ENCODE results near the gene GAPDHS.

GAPDHS gene

DNA sequence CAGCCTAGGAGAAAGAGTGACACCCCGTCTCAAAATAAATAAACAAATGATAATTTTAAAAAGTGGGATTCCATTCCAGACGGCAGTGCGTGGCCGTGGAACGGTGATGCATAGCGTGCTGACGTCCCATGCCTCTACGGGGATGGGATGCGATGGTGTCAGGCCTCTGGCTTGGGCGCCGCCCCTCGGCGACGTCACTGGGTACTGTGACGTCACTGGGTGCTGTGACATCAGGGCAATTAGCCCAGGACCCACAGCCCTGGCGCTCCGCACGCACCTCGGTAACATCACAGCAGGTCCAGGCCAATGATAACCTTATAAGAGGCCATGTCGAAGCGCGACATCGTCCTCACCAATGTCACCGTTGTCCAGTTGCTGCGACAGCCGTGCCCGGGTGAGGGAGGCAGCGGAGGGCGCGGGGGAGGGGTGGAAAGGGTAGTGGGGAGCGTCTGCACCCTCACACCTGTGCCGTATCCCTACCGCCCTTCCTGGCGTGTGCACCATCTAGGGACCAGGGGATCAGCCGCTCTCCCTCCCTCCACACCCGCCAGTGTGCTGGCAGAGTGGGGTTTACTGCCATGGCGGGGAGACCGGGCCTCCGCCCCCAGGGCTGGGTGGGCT lies at the start of gene GAPDHS:
GAPDHS (plus strand) TSS at position 256 of the 621 bp plus-strand sequence; CDS start at position 328, 72 bp downstream.
- no peak for DNase-seq

DNA sequence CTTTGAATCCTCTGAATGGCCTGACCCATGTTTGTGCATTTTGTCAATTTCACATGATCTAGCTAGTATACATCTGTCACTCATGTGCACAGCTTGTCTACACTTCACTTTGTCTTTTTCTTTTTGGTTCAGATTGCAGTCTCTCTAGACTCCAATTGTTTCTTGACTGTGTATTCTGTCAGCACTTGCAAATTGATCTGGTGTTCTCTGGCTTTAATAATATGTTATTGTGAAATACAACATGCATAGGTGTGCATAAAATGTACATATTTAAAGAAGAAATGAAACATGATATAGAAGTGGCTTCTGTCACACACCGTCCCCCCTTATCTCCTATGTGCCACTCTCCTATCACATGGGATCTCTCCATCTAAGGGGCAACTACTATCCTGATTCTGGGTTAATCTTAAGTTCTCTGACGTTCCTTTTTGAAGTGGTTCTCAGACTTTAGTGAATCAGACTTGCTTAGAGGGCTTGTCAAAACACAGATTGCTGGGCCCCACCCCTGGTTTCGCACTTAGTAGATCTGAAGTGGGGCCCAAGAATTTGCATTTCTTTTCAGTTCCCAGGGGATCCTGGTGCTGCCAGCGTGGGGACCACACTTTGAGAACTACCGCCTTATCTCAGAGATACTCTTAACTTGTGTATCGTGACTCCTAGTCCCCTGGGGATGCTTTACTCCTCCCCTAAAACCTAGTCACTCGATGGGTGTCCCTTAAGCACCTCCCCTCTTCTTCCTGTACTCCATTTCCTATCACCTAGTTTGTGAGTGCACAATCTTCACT lies 48.8 kb upstream of the GAPDHS start:
- no peak for DNase-seq

GRCh38 chr19:35486268-35486708 lies 47.0 kb upstream of the GAPDHS start:
- DNase-seq = no peak

GRCh38 chr19:35487656-35488182 lies 45.5 kb upstream of the GAPDHS start:
- DNase-seq = no peak

- no peak for DNase-seq
Measured at GRCh38 chr19:35488677-35489076, 44.6 kb upstream of the GAPDHS start.

DNA sequence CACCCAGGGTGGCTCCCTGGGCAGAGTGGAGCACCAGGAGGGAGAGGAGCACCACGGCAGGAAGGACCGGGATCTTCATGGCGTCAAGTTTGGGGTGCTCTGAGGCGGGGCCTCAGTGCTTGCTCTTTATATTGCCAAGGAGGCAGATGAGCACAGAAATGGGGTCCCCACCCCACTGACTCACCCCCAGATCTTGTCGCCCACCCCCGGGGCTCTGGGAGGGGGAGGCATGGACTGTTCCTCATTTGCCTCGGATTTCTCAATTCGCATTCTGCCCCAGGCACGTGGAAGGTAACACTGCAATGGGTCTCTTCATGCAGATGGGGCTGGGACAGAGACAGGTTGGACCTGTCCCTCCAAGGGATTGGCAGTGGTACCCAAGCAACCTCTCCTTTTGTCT lies 42.9 kb upstream of the GAPDHS start, which contains the start of gene KRTDAP:
KRTDAP (minus strand) TSS at position 101 of the 400 bp plus-strand sequence; CDS start at position 79, 22 bp downstream.
- no peak for DNase-seq

- DNase-seq = no peak
Measured at GRCh38 chr19:35491836-35492360, 41.4 kb upstream of the GAPDHS start.

DNA sequence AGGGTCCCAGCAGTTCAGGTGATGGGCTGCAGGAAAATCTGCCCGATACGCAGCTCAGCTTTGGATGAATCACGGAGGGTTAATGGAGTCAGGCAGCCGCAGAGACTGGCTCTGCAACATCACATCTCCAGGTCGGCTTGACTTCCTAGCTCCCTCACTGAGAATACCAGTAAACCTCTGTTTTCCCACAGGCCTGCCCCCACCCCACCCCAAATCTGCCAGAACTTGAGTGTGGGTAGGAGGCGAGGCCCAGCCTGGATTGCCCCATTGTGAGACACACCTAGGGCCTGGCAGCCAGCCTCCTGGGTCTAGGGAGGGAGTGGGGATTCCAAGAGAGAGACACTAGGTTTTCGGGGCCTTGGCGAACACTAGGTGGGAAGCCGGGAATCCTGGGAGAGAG lies 39.3 kb upstream of the GAPDHS start:
- DNase-seq = no peak

DNA sequence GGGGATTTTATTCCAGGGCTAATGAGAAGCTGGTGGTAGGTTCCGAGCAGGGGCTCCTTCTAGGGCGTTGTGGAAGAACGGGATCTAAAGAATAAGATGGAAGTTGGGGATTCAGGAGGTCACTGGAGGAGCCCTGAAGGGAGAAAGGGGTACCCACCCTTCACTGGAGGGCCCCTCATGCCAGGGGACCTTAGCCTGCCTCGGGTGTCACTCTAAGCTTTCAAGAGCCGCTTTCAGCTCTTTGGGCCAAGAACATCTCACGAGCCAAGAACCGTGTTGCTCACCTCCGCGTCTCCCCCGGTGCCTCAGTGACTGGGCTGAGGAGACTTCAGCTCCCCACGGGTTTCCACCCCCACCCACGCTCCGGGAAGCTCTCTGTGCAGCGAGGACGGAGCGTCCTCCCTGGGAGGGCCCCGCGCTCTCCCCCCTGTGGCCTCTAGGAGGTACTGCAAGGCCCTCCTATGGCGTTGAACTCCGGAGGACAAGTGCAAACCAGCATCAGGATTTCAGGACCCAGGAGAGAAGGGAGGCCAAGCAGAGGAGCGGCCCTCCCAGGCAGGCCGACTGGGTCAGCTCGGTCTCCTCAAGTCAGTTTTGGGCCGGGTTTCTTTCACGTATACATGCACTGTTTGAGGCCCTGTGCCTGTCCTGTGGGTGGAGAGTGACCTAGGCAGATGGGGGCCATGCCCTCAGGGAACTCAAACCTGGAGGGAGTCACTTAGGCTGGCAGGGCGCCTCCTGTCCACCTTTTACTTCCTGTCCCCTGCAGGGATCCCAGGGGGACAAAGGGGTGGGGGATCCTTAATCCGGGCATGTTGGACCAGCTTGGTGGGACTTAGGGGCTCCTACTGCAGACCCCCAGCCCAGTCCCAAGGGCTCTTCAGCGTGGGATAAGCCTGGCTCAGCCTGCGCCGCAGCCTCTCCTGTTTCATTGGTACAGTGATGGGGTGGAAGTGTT lies 37.9 kb upstream of the GAPDHS start:
- peak; percentile 43 for DNase-seq

GRCh38 chr19:35497406-35497805 lies 35.9 kb upstream of the GAPDHS start:
- no peak for DNase-seq

GRCh38 chr19:35498220-35498619 lies 35.0 kb upstream of the GAPDHS start:
- no peak for DNase-seq

DNA sequence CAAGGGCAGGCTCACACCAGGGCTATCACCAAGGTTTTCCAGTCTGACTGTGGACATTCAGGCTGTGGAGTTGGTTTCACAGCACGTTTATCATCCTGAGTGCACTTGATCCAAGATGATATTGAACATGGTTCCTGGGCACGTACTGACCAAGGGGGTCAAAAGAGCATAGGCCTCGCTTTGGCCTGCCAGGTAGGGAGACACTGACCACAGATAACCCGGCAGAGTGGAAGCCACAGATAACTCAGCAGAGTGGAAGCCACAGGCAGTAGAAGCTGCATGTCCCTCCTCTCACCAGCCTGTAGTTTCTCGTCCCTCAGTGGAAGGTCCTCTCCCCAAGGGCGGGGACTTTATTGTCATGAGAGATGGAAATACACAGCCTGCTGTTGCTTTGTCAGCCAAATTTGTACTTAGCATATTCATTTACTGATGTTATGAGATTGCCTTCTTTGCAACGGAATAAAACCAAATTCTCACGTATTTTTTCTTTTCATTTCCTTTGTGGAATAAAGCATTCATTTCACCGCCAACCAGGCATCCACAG lies 34.2 kb upstream of the GAPDHS start:
- DNase-seq = no peak

- DNase-seq = no peak
Measured at GRCh38 chr19:35500611-35501010, 32.6 kb upstream of the GAPDHS start.

DNA sequence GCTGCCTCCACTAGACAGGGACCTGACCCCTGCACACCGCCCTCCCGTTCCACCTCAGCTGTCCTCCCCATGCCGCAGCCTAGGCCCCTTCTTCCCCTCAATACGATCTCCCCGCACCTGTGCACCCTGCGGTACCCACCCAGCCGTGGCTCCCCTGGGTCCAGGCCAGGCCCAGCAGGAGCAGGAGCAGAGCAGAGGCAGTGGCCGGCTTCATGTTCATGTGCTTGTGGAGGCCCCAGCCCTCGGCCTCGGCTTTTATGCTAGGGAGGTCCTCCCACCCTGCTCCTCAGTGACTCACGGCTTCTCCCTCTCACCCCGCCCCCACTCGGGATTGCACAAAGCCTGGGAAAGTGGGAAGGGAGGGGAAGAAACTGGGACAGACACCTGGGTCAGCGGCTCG lies 31.6 kb upstream of the GAPDHS start:
- DNase-seq = no peak

- no peak for DNase-seq
Measured at GRCh38 chr19:35502751-35503150, 30.5 kb upstream of the GAPDHS start.

- DNase-seq = no peak
Measured at GRCh38 chr19:35506011-35506410, 27.2 kb upstream of the GAPDHS start.

GRCh38 chr19:35507561-35507960 lies 25.7 kb upstream of the GAPDHS start:
- DNase-seq = no peak

- DNase-seq = no peak
Measured at GRCh38 chr19:35508129-35508528, 25.1 kb upstream of the GAPDHS start.

DNA sequence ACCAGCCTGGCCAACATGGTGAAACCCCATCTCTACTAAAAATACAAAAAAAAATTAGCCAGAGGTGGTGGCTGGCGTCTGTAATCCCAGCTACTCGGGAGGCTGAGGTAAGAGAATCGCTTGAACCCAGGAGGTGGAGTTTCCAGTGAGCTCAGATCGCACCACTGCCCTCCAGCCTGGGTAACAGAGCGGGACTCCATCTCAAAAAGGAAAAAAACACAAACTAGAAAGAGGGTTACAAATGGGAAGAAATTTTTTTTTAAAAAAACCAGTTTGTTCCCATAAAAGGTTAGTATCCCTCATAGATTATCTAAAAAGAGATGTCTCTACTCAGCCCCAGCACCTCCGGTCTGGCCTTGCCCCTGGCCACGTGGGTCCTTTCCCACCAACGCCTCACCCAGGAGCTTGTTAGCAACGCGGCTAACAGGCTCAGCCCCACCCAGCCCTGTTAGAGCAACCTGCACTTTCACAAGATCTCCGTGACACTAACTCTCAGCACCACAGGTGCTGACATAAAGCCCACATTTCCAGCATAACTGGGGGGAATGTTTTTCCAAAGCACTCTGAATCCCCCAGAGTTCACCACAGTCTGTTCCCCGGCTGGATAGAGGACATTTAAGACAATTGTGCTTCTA lies 24.1 kb upstream of the GAPDHS start:
- DNase-seq = no peak

DNA sequence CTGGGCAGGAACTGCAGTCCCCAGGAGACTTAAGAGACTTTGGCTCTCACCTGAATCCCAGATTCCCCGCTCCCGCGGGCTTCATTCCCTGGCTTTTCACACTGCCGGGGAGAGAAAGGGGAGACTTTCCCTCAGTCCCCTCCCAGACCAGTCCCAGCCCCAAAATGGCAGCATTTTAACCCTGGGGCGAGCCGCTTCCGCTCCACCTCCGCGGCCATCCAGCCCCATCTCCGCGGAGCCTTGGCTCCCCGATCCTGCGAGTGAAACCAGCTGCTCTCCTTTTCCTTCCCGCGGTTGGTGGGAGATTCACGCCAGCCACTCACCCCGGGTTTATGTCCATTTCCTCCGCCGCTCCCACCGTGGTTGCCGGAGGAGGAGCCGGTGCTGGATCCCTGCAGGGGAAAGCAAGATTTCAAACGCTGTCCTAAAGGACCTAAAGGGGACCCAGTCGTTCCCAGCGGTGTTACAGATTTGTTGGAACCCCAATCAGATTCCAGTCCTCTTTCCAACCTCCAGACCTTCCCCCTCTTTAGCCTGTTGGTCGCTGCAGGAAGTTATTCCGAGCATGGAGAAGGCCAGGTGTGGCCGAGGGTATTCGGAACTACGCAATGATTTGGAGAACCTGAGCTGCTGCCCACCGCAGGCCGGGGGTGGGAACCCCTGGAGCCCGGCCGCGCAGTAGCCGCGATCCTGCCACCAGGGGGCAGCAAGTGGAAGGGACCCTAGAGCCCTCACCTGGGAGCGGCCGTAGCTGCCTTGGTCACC lies 23.2 kb upstream of the GAPDHS start:
- DNase-seq = peak; percentile 64

- DNase-seq = no peak
Measured at GRCh38 chr19:35510626-35510964, 22.7 kb upstream of the GAPDHS start.

Data from NCI-H146 (cell line).